Activated T-cell treated with anti-CD3 and anti-CD28 coated beads, Interleukin-2, amount 50 U/mL, for 72 hours (primary cell): Measurements from ENCODE around the gene KIAA1217. TPM values are rescaled to one million over a fixed set of nuclear protein-coding genes. Genes with fewer than 3 reads are reported as not detected.
A peak's percentile ranks its signal among the peaks of the same experiment; 100 is the strongest.
"Not testable (repeated sequence)": the region's sequence is repeated elsewhere in the genome, so short reads cannot be mapped to it uniquely, and the experiment has no call there.

Experiments used
- ATAC-seq, 2 donors: fragments of 150-1000 bp; cut with Tn5 transposase; replicated peaks in 1 of 2; 2 replicates each; pipeline ENCODE4 v1.10.0; 2021; ENCODE audit warnings: moderate library complexity in 2 of 2, mild to moderate bottlenecking in 1 of 2
- DNase-seq, 2 donors: peaks; one replicate each; pipeline ENCODE4 v3.0.0; 2021 to 2022; ENCODE audit warnings: mixed read lengths in 1 of 2
- H3K27ac Mint-ChIP-seq: one replicate; pipeline ENCODE4 v1.8.0; 2022; ENCODE audit warnings: mild to moderate bottlenecking, moderate library complexity, mixed read lengths
- H3K27me3 Mint-ChIP-seq: one replicate; pipeline ENCODE4 v1.8.0; 2022; ENCODE audit warnings: low read depth, mixed read lengths
- H3K36me3 Mint-ChIP-seq, 2 donors: one replicate each; pipeline ENCODE4 v1.8.0; 2022; ENCODE audit warnings: mixed read lengths in 2 of 2, mild to moderate bottlenecking in 1 of 2; ENCODE audit not compliant: insufficient read depth in 2 of 2
- H3K4me1 Mint-ChIP-seq: one replicate; pipeline ENCODE4 v1.8.0; 2022; ENCODE audit warnings: low read depth, mixed read lengths
- H3K4me3 Mint-ChIP-seq, 2 donors: one replicate each; pipeline ENCODE4 v1.8.0; 2022; ENCODE audit warnings: mild to moderate bottlenecking in 2 of 2, mixed read lengths in 2 of 2, moderate library complexity in 2 of 2
- H3K9me3 Mint-ChIP-seq, 2 donors: one replicate each; pipeline ENCODE4 v1.8.0; 2022; ENCODE audit warnings: mixed read lengths in 2 of 2
- total RNA-seq, 2 donors: library from RNA; stranded (reverse); gene quantifications; one replicate each; pipeline ENCODE4 v1.2.3, GENCODE V29; 2022

The KIAA1217 gene
- total RNA-seq, 2 donors from 2014 or later, result 0.60 to 0.84 TPM

GRCh38 chr10:24433705-24434104, 224.8 kb downstream of the KIAA1217 start:
- Mint-ChIP-seq H3K9me3 (peaks cover 0 to 4% of the 10 kb centered on the region in 2 donors), H3K27ac (no peak overlapping the region), H3K36me3 (peaks cover 0 to 3% of the 10 kb centered on the region in 2 donors), H3K4me1 (no peaks in the 10 kb centered on the region), H3K4me3 (no peak overlapping the region), H3K27me3 (no peaks in the 10 kb centered on the region)
- no peak for DNase-seq
- ATAC-seq, result no peak

- H3K4me3 Mint-ChIP-seq, result no peak overlapping the region
- H3K9me3 Mint-ChIP-seq, result peaks cover 0 to 4% of the 10 kb centered on the region in 2 donors
- H3K27ac Mint-ChIP-seq, result no peak overlapping the region
- ATAC-seq (peak in 1 of 2 donors; percentile 38), DNase-seq (no peak)
- H3K36me3 Mint-ChIP-seq, result peaks cover 0 to 3% of the 10 kb centered on the region in 2 donors
- no peaks in the 10 kb centered on the region for H3K4me1 Mint-ChIP-seq
- no peaks in the 10 kb centered on the region for H3K27me3 Mint-ChIP-seq
These were observed 226.0 kb downstream of the KIAA1217 start for GRCh38 chr10:24434961-24435360.

GRCh38 chr10:24435374-24435773, 226.4 kb downstream of the KIAA1217 start:
- Mint-ChIP-seq H3K27me3 (no peaks in the 10 kb centered on the region), H3K36me3 (peaks cover 0 to 3% of the 10 kb centered on the region in 2 donors)
- no peak for ATAC-seq

GRCh38 chr10:24437302-24437701, 228.4 kb downstream of the KIAA1217 start:
- Mint-ChIP-seq H3K36me3 (peaks cover 0 to 3% of the 10 kb centered on the region in 2 donors), H3K4me3 (no peak overlapping the region), H3K27ac (no peak overlapping the region), H3K27me3 (no peaks in the 10 kb centered on the region), H3K4me1 (no peaks in the 10 kb centered on the region), H3K9me3 (peaks cover 0 to 4% of the 10 kb centered on the region in 2 donors)
- DNase-seq, result no peak
- no peak for ATAC-seq

More at GRCh38 chr10:24435374-24435773, 226.4 kb downstream of the KIAA1217 start:
- Mint-ChIP-seq H3K27ac (no peak overlapping the region), H3K4me3 (no peak overlapping the region), H3K9me3 (peaks cover 0 to 4% of the 10 kb centered on the region in 2 donors), H3K4me1 (no peaks in the 10 kb centered on the region)
- DNase-seq, result no peak

GRCh38 chr10:24438800-24439199, 229.9 kb downstream of the KIAA1217 start:
- Mint-ChIP-seq H3K27me3 (peaks cover 7% of the 10 kb centered on the region), H3K27ac (no peak overlapping the region), H3K36me3 (peaks cover 0 to 3% of the 10 kb centered on the region in 2 donors), H3K9me3 (peaks cover 0 to 4% of the 10 kb centered on the region in 2 donors), H3K4me1 (no peaks in the 10 kb centered on the region), H3K4me3 (no peak overlapping the region)
- ATAC-seq (no peak), DNase-seq (no peak)

GRCh38 chr10:24439935-24440334, 231.0 kb downstream of the KIAA1217 start:
- peaks cover 7% of the 10 kb centered on the region for H3K27me3 Mint-ChIP-seq
- no peaks in the 10 kb centered on the region for H3K9me3 Mint-ChIP-seq
- H3K4me1 Mint-ChIP-seq, result no peaks in the 10 kb centered on the region
- ATAC-seq (no peak), DNase-seq (no peak)
- no peak overlapping the region for H3K27ac Mint-ChIP-seq
- H3K36me3 Mint-ChIP-seq, result no peaks in the 10 kb centered on the region
- H3K4me3 Mint-ChIP-seq, result no peak overlapping the region

- Mint-ChIP-seq H3K27me3 (peaks cover 7% of the 10 kb centered on the region), H3K27ac (no peak overlapping the region), H3K36me3 (no peaks in the 10 kb centered on the region), H3K4me1 (no peaks in the 10 kb centered on the region), H3K9me3 (no peaks in the 10 kb centered on the region), H3K4me3 (no peak overlapping the region)
- DNase-seq, result no peak
- no peak for ATAC-seq
These were observed 232.2 kb downstream of the KIAA1217 start for GRCh38 chr10:24440817-24441797.

GRCh38 chr10:24442234-24442633, 233.3 kb downstream of the KIAA1217 start:
- Mint-ChIP-seq H3K27ac (no peak overlapping the region), H3K4me3 (no peak overlapping the region), H3K36me3 (no peaks in the 10 kb centered on the region), H3K9me3 (peaks cover 0 to 2% of the 10 kb centered on the region in 2 donors), H3K4me1 (no peaks in the 10 kb centered on the region), H3K27me3 (peaks cover 14% of the 10 kb centered on the region)
- ATAC-seq (no peak), DNase-seq (no peak)

GRCh38 chr10:24442641-24443174, 233.8 kb downstream of the KIAA1217 start:
- not testable (repeated sequence) for H3K4me3 Mint-ChIP-seq, ATAC-seq, DNase-seq, H3K36me3 Mint-ChIP-seq, H3K9me3 Mint-ChIP-seq, H3K27ac Mint-ChIP-seq, H3K4me1 Mint-ChIP-seq
- peaks cover 19% of the 10 kb centered on the region for H3K27me3 Mint-ChIP-seq

GRCh38 chr10:24444337-24444736, 235.4 kb downstream of the KIAA1217 start:
- ATAC-seq, result peak; percentile 64 to 83

GRCh38 chr10:24445958-24446357, 237.0 kb downstream of the KIAA1217 start:
- H3K27ac Mint-ChIP-seq, H3K36me3 Mint-ChIP-seq, DNase-seq, H3K9me3 Mint-ChIP-seq, H3K4me3 Mint-ChIP-seq, ATAC-seq: not testable (repeated sequence)
- Mint-ChIP-seq H3K4me1 (peaks cover 12% of the 10 kb centered on the region), H3K27me3 (peaks cover 31% of the 10 kb centered on the region)

More at GRCh38 chr10:24444337-24444736, 235.4 kb downstream of the KIAA1217 start:
- peaks cover 0 to 2% of the 10 kb centered on the region in 2 donors for H3K9me3 Mint-ChIP-seq
- peaks cover 9% of the 10 kb centered on the region for H3K4me1 Mint-ChIP-seq
- no peak overlapping the region for H3K27ac Mint-ChIP-seq
- H3K36me3 Mint-ChIP-seq, result no peaks in the 10 kb centered on the region
- no peak for DNase-seq
- H3K4me3 Mint-ChIP-seq, result no peak overlapping the region
- peaks cover 19% of the 10 kb centered on the region for H3K27me3 Mint-ChIP-seq

- no peak overlapping the region for H3K4me3 Mint-ChIP-seq
- DNase-seq (no peak), ATAC-seq (peak in 1 of 2 donors; percentile 19)
- H3K27me3 Mint-ChIP-seq, result peaks cover 38% of the 10 kb centered on the region
- no peaks in the 10 kb centered on the region for H3K36me3 Mint-ChIP-seq
- peaks cover 16% of the 10 kb centered on the region for H3K4me1 Mint-ChIP-seq
- H3K9me3 Mint-ChIP-seq, result peaks cover 0 to 2% of the 10 kb centered on the region in 2 donors
- no peak overlapping the region for H3K27ac Mint-ChIP-seq
These were observed 237.8 kb downstream of the KIAA1217 start for GRCh38 chr10:24446739-24447138.

GRCh38 chr10:24448351-24448999, 239.5 kb downstream of the KIAA1217 start:
- Mint-ChIP-seq H3K36me3 (no peaks in the 10 kb centered on the region), H3K27ac (no peak overlapping the region), H3K4me1 (peaks cover 18% of the 10 kb centered on the region), H3K9me3 (peaks cover 0 to 2% of the 10 kb centered on the region in 2 donors), H3K27me3 (peaks cover 44% of the 10 kb centered on the region), H3K4me3 (peak overlapping the region in 1 of 2 donors; percentile 15)
- DNase-seq, result no peak
- no peak for ATAC-seq
